Mesodermal cell (in vitro differentiated cells): ENCODE data around the gene CD93.
A peak's percentile ranks its signal among the peaks of the same experiment; 100 is the strongest.

ENCODE experiments used
- H3K27ac ChIP-seq: 2 replicates; pipeline ENCODE4 v1.7.0; 2013; ENCODE audit warnings: mild to moderate bottlenecking, low read depth, low read length, moderate library complexity; ENCODE audit not compliant: severe bottlenecking
- H3K36me3 ChIP-seq: 2 replicates; pipeline ENCODE4 v1.7.1; 2013; ENCODE audit warnings: mild to moderate bottlenecking, low read length, moderate library complexity; ENCODE audit not compliant: control insufficient read depth, insufficient read depth
- H3K4me1 ChIP-seq: one replicate; pipeline ENCODE4 v1.7.1; 2013; ENCODE audit warnings: mild to moderate bottlenecking, low read length; ENCODE audit not compliant: insufficient read depth, control insufficient read depth, poor library complexity, severe bottlenecking
- H3K4me3 ChIP-seq: 2 replicates; pipeline ENCODE4 v1.7.0; 2013; ENCODE audit warnings: low read length, control low read depth, mild to moderate bottlenecking; ENCODE audit not compliant: insufficient read depth, poor library complexity, severe bottlenecking; ENCODE audit errors: extremely low read depth
- H3K9me3 ChIP-seq: 2 replicates; pipeline ENCODE4 v1.7.1; 2013; ENCODE audit warnings: mild to moderate bottlenecking, low read length, moderate library complexity; ENCODE audit not compliant: control insufficient read depth
- WGBS, 2 experiments: methylation state at CpG; one replicate each; pipeline ENCODE4 v1.1.5; 2013; ENCODE audit warnings: missing lambda C conversion rate in 2 of 2; ENCODE audit not compliant: insufficient coverage in 2 of 2; 5-methylcytosine and 5-hydroxymethylcytosine counted together

CD93 gene

DNA sequence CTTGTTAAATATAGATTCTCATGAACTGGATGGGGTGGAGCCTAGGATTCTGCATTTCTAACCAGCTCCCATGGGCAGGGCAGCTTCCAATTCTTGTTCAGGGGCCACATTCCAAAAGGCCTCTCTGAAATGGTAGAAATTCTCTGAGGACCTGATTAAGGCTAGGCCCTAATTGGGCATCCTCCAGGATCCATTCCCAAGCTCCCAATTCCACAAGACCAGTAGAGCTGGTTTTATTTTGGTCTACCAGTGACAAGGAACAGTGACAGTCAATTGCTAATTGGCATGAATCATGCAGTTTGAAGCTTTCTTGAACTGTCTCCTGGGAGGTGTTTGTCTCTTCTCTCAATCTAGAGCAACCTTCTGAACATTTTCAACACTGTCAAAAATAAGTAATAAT is 39.7 kb downstream of the CD93 start:
- Histone ChIP-seq H3K4me3 (peak overlapping the region; percentile 14), H3K4me1 (peaks cover 4% of the 10 kb centered on the region)

DNA sequence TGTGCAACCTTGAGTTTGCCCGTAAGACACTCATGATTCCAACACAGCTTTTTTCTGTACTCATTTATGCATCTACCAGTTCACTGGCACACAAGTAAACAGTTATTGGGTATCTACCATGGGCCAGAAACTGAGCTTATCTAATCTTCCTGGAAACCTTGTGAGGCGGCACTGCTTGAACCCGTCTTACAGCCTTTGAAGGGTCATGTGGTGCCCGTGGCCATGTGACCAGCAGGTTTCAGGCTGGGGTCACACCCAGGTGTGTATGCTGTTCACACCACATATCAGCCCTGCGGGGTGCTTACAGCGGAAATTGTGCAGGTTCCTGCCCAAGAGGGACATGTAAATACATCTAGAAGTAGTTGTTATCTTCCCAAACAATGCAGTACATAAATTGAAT is 42.7 kb downstream of the CD93 start:
- Histone ChIP-seq H3K4me3 (no peak overlapping the region), H3K36me3 (peaks cover 2% of the 10 kb centered on the region), H3K9me3 (no peaks in the 10 kb centered on the region), H3K4me1 (peaks cover 11% of the 10 kb centered on the region), H3K27ac (no peak overlapping the region)
- 84 to 91% methylated on average over 5 to 6 of the region's 6 CpGs for WGBS, 2 experiments

More for the DNA sequence above, 39.7 kb downstream of the CD93 start:
- H3K9me3 ChIP-seq = no peaks in the 10 kb centered on the region
- H3K36me3 ChIP-seq = peaks cover 2% of the 10 kb centered on the region
- no peak overlapping the region for H3K27ac ChIP-seq

DNA sequence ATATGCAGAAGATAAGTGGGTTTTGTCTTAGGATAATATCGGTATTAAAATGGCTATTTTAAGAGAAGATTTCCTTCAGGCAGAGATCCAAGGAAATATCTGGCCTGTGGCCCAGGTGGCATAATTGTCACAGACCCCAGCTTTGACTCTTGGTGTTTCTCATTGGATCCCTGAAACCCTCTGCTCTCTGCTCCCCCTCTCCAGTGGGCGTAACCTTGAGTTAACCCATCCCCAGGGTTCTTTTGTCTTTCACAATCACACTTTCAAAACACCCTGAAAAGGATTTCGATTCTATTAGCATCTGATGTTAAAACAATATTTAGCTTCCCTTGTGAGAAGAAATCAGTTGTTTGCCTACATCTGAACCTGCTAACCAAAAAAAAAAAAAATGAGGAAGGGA is 43.9 kb downstream of the CD93 start:
- H3K9me3 ChIP-seq = no peaks in the 10 kb centered on the region
- H3K4me1 ChIP-seq = peaks cover 8% of the 10 kb centered on the region
- H3K27ac ChIP-seq = no peak overlapping the region
- WGBS, 2 experiments = 60 to 72% methylated on average over 2 of the region's 3 CpGs
- peaks cover 2% of the 10 kb centered on the region for H3K36me3 ChIP-seq
- H3K4me3 ChIP-seq = no peak overlapping the region

DNA sequence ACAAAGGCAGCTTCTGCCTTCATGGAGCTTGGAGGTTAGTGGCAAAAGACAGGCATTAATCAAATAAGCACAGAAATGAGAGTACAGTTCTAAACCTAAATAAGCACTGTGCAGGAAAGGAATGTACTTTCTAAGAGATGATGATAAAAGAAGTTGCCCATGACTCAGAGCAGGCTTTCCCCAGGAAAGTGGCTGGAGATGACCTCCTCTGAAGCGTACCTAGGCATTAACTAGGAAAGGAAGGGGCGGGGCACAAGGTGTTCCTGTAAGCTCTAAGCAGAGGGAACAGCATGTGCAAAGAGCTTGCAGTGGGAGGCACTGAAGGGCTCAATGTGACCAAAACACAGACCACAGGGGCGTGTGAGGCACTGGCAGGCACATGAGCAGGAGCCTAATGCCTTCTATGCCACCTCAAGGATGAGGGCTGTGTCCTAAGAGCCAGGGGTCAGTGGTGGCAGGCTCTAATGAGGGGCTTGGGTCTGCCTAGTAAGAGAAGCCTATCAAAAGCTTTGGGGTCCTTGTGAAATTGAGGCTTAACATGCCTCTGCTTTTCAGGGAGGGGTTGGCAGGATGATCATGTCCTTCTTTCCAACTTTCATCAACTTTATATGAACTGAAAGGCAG is 46.1 kb downstream of the CD93 start:
- Histone ChIP-seq H3K4me3 (no peak overlapping the region), H3K27ac (no peak overlapping the region), H3K9me3 (no peaks in the 10 kb centered on the region), H3K36me3 (no peaks in the 10 kb centered on the region), H3K4me1 (peaks cover 8% of the 10 kb centered on the region)
- 70 to 77% methylated on average over 3 of the region's 3 CpGs for WGBS, 2 experiments

DNA sequence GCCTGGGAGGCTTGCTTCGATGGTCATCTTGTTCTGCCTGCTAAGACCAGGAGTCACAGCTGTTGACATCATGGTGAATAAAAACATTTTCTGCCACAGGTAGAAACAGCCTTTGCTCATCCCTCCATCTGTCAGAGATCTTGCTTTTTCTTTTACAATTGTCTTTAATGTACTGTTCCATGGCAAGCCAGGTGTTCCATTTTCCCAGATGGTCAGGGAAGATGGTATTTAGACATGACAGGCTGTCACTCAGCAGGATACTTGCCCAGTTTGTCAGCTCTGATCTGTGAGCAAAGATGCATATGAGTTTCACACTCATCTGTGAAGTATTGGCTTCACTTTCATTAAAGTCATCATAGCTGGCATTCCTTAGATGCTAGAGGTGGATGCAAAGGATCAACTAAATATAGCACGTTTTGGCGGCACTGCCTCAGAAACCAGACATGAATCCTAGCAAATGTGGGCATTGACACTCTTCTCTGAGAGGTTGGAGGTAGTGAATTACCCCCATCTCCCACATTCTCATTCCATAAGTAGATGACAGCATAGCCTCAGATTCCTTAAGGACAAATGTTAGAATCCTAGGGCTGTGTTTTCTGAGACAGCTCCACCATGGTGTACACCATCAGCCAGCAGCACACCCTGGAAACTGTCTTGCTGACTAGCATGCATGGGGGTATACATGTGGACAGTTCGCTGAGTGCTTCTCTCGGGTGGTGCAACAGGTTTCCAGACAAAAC is 46.8 kb downstream of the CD93 start:
- H3K9me3 ChIP-seq = no peaks in the 10 kb centered on the region
- no peak overlapping the region for H3K4me3 ChIP-seq
- H3K27ac ChIP-seq = no peak overlapping the region
- H3K36me3 ChIP-seq = no peaks in the 10 kb centered on the region
- peaks cover 8% of the 10 kb centered on the region for H3K4me1 ChIP-seq
- WGBS, 2 experiments = 83 to 94% methylated on average over 2 to 3 of the region's 5 CpGs

DNA sequence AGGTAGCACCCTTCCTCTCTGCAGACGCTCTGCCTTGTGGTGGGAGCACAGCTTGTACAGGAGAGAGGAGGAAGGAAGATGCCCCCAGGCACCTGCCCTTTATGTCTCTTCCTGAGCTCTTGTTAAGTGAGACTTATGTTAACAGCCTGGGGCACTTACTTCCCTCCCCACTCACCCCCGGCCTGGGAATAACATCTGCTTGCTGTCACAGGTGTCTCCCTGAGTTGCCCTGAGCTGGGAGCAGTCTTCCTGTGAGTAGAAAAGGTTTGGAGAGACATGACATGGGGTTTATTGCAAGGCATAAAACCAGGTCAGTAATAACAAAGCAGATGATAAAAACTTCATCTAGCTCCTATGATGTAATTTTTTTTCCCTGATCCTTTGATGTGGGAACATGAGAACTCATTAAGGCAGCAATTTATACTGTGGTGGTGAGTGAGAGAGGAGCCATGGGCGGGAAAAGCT is 49.1 kb downstream of the CD93 start:
- no peak overlapping the region for H3K4me3 ChIP-seq
- WGBS, 2 experiments = 68% methylated on average over 2 of the region's 3 CpGs; no CpG with 5 or more reads in 1 of the 2 experiments
- H3K36me3 ChIP-seq = no peaks in the 10 kb centered on the region
- peaks cover 8% of the 10 kb centered on the region for H3K4me1 ChIP-seq
- H3K9me3 ChIP-seq = no peaks in the 10 kb centered on the region
- no peak overlapping the region for H3K27ac ChIP-seq

DNA sequence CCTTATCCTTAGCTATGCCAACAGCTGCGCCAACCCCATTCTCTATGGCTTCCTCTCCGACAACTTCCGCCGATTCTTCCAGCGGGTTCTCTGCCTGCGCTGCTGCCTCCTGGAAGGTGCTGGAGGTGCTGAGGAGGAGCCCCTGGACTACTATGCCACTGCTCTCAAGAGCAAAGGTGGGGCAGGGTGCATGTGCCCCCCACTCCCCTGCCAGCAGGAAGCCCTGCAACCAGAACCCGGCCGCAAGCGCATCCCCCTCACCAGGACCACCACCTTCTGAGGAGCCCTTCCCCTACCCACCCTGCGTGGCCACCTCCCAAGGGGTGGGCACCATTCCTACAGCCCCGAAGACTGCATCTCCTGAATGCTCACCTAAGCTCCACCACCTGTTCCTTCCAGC is 49.8 kb downstream of the CD93 start:
- no peaks in the 10 kb centered on the region for H3K9me3 ChIP-seq
- H3K27ac ChIP-seq = no peak overlapping the region
- H3K4me3 ChIP-seq = no peak overlapping the region
- peaks cover 8% of the 10 kb centered on the region for H3K4me1 ChIP-seq
- 87 to 95% methylated on average over 6 to 9 of the region's 11 CpGs for WGBS, 2 experiments
- no peaks in the 10 kb centered on the region for H3K36me3 ChIP-seq

DNA sequence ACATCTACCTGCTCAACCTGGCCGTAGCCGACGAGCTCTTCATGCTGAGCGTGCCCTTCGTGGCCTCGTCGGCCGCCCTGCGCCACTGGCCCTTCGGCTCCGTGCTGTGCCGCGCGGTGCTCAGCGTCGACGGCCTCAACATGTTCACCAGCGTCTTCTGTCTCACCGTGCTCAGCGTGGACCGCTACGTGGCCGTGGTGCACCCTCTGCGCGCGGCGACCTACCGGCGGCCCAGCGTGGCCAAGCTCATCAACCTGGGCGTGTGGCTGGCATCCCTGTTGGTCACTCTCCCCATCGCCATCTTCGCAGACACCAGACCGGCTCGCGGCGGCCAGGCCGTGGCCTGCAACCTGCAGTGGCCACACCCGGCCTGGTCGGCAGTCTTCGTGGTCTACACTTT is 50.4 kb downstream of the CD93 start:
- no peak overlapping the region for H3K27ac ChIP-seq
- 95 to 96% methylated on average over 37 of the region's 41 CpGs for WGBS, 2 experiments
- no peaks in the 10 kb centered on the region for H3K36me3 ChIP-seq
- no peaks in the 10 kb centered on the region for H3K9me3 ChIP-seq
- H3K4me3 ChIP-seq = no peak overlapping the region
- peaks cover 8% of the 10 kb centered on the region for H3K4me1 ChIP-seq

DNA sequence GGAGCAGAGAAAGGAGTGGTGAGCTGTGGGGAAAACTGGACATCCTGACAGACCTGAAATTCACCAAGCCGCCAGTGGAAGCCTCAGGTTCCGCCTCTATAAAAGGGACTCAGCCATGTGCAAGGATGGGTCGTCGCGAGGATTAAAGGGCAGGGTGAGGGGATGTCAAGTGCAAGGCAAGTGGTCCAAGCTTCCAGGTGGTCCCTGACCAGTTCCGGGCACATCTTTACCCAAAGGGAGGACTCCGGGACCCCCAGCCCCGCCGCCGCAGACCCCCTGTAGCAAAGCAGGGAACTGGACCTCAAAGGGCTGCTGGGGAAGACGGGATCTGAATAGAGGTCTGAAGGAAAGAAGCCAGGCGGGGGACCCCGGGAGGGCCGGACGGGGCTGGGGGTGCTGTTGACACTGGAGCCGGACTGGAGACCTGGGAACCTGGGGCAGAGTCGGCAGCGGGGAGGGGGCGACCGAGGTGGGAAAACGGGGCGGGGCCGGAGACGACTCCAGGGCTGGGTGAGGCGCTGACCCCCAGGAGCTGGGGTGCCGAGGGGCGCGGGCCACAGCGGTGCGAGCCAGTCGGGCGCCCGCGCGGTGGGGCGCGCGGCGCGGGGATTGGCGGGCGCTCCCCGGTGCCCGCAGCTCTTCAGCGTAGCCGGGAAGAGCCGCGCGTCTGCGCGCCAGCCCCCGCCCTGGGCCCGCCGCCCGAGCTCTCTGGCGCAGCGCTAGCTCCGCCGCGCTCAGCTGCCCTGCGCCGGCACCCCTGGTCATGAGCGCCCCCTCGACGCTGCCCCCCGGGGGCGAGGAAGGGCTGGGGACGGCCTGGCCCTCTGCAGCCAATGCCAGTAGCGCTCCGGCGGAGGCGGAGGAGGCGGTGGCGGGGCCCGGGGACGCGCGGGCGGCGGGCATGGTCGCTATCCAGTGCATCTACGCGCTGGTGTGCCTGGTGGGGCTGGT is 51.1 kb downstream of the CD93 start, which contains the start of gene SSTR4:
SSTR4 (plus strand) TSS at position 592 of the 951 bp plus-strand sequence; CDS start at position 764, 172 bp downstream.
- 28 to 32% methylated on average over 43 to 83 of the region's 83 CpGs for WGBS, 2 experiments
- no peak within 1 kb of the TSS for H3K4me3 ChIP-seq

DNA sequence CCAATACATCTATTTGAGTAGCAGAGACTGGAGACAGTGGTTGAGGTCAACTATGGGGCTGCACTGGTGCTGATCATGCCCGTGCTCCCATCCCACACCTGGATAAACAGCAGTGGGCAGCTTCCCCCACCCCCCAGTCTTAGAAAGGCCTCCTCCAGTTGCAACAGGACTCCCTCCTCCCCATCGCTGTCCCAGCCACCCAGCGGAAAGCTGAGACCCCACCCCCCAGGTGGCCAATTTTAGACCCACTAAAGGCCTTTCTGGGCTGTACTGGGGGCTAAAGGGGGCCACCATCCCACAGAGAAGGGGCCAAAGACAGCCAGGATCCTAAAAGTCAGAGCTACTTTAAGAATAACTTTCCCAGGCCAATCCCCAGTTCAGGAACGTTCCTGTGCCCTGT is 52.2 kb downstream of the CD93 start:
- WGBS, 2 experiments = 90 to 96% methylated on average over 3 of the region's 4 CpGs
- no peaks in the 10 kb centered on the region for H3K4me1 ChIP-seq
- H3K9me3 ChIP-seq = no peaks in the 10 kb centered on the region
- no peaks in the 10 kb centered on the region for H3K36me3 ChIP-seq
- no peak overlapping the region for H3K27ac ChIP-seq
- H3K4me3 ChIP-seq = no peak overlapping the region

More for the DNA sequence above, 51.1 kb downstream of the CD93 start, which contains the start of gene SSTR4:
- H3K36me3 ChIP-seq = no peaks in the 10 kb centered on the region
- H3K27ac ChIP-seq = no peak within 1 kb of the TSS
- peaks cover 8% of the 10 kb centered on the region for H3K4me1 ChIP-seq
- no peaks in the 10 kb centered on the region for H3K9me3 ChIP-seq
